Adrenal gland (tissue), 5 donors: ENCODE data around the gene SINHCAF.

Experiments
- CTCF ChIP-seq, 6 experiments: fragments of 450-650 bp in 4 of 6; fragments of 200-600 bp in 2 of 6; sonication (generic) in 1 of 6; IDR thresholded peaks; 1 replicate in 5 of 6; 2 replicates in 1 of 6; pipeline versions ENCODE4 v1.5.1 to v1.8.0; 2016 to 2021; ENCODE audit warnings: antibody characterized with exemption in 6 of 6, mild to moderate bottlenecking in 2 of 6, moderate library complexity in 1 of 6
- POLR2A ChIP-seq, 2 donors: fragments of 450-650 bp; IDR thresholded peaks; one replicate each; pipeline ENCODE4 v1.6.1; 2017; ENCODE audit warnings: antibody characterized with exemption in 2 of 2, mild to moderate bottlenecking in 2 of 2, moderate library complexity in 1 of 2
- donor health status: DM: no; HTN: no; CAD: no.

- TF ChIP-seq POLR2A (IDR thresholded peaks at IDR 0.05): no peak
- no peak for TF ChIP-seq CTCF (IDR thresholded peaks at IDR 0.05)
These were observed 45.8 kb downstream of the SINHCAF start for GRCh38 chr12:31280183-31280582.
